HCT116 (cell line): ENCODE measurements around the gene CD74.

Experiments
- ATF3 ChIP-seq: IDR thresholded peaks from 2 replicates; pipeline ENCODE4 v1.6.1; 2012
- CEBPB ChIP-seq: IDR thresholded peaks from 2 replicates; pipeline ENCODE4 v1.6.1; 2012; ENCODE audit warnings: low read depth
- CTCF ChIP-seq, 3 experiments: fragments of 200-600 bp in 1 of 3; sonication (generic) in 1 of 3; IDR thresholded peaks in 2 of 3; conservative IDR thresholded peaks in 1 of 3; 2 replicates each; pipeline ENCODE4 v1.5.1; 2012 to 2017; ENCODE audit warnings: low read depth in 2 of 3, low read length in 2 of 3, antibody characterized with exemption in 1 of 3, borderline replicate concordance in 1 of 3, control low read depth in 1 of 3, mild to moderate bottlenecking in 1 of 3, mixed read lengths in 1 of 3, mixed run types in 1 of 3, moderate library complexity in 1 of 3; ENCODE audit not compliant: insufficient read depth in 1 of 3
- POLR2A ChIP-seq: IDR thresholded peaks from 2 replicates; pipeline ENCODE4 v1.7.0; 2011; ENCODE audit warnings: borderline replicate concordance; ENCODE audit not compliant: insufficient read depth, insufficient read length; ENCODE audit errors: extremely low read depth
- SP1 ChIP-seq: IDR thresholded peaks from 2 replicates; pipeline ENCODE4 v1.6.1; 2012; ENCODE audit warnings: low read depth
- SRF ChIP-seq: IDR thresholded peaks from 2 replicates; pipeline ENCODE4 v1.6.1; 2012; ENCODE audit warnings: low read depth
- ZBTB33 ChIP-seq: IDR thresholded peaks from 2 replicates; pipeline ENCODE4 v1.6.1; 2011; ENCODE audit warnings: mild to moderate bottlenecking, low read length, moderate library complexity; ENCODE audit not compliant: insufficient replicate concordance; ENCODE audit errors: extremely low read depth
- TF ChIP-seq, protein P1 (sequence below): IDR thresholded peaks from 2 replicates; pipeline ENCODE4 v1.6.1; 2012; ENCODE audit warnings: low read depth
- TF ChIP-seq, protein P2 (sequence below): IDR thresholded peaks from 2 replicates; pipeline ENCODE4 v1.6.1; 2012

DNA sequence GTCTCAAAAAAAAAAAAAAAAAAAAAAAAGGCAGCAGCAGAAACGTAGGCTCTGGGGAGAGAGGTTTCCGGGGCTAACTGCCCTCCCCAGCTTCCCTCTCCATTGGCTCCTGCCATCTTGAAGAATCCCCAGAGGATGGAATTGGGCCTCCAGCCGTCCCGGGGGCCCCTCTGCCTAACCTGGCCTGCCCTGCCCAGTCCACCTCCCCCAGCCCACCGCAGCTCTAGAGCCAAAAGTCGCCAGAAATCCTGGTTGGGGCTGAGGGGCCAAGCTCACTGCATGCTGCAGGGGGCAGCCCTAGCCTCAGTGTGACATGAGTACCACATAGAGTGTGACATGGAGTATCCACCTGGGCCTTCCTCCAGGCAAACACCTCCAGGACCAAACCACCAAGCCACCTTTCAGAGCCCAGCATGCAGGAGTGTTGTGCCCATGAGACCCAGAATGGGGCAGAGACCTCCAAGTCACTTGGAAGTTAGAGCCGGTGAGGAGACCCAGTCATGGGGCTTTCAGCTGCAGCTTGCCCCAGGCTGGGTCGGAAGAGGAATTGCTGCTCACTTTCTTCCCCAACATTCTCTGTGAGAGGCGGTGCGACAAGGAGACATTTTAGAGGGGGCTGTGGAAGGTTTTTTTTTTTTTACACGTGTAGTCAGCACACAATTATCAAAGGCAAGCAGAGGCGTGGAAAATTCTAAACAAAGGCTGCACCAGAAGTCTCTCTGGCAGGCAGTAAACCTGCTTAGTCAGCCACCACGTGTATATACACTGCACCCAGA is 17.6 kb downstream of the CD74 start:
- TF ChIP-seq CTCF (IDR thresholded peaks at IDR 0.05 in 2 of 3, conservative IDR thresholded peaks at IDR 0.05 in 1 of 3; ENCODE audit: borderline replicate concordance in 1 of 3, insufficient read depth in 1 of 3, low read depth in 2 of 3, low read length in 2 of 3) = no peak
- TF ChIP-seq POLR2A = no peak
- TF ChIP-seq CEBPB = no peak
- TF ChIP-seq, protein P1, sequence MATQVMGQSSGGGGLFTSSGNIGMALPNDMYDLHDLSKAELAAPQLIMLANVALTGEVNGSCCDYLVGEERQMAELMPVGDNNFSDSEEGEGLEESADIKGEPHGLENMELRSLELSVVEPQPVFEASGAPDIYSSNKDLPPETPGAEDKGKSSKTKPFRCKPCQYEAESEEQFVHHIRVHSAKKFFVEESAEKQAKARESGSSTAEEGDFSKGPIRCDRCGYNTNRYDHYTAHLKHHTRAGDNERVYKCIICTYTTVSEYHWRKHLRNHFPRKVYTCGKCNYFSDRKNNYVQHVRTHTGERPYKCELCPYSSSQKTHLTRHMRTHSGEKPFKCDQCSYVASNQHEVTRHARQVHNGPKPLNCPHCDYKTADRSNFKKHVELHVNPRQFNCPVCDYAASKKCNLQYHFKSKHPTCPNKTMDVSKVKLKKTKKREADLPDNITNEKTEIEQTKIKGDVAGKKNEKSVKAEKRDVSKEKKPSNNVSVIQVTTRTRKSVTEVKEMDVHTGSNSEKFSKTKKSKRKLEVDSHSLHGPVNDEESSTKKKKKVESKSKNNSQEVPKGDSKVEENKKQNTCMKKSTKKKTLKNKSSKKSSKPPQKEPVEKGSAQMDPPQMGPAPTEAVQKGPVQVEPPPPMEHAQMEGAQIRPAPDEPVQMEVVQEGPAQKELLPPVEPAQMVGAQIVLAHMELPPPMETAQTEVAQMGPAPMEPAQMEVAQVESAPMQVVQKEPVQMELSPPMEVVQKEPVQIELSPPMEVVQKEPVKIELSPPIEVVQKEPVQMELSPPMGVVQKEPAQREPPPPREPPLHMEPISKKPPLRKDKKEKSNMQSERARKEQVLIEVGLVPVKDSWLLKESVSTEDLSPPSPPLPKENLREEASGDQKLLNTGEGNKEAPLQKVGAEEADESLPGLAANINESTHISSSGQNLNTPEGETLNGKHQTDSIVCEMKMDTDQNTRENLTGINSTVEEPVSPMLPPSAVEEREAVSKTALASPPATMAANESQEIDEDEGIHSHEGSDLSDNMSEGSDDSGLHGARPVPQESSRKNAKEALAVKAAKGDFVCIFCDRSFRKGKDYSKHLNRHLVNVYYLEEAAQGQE = no peak
- TF ChIP-seq ZBTB33 = no peak
- TF ChIP-seq SRF = no peak
- no peak for TF ChIP-seq SP1
- TF ChIP-seq, protein P2, sequence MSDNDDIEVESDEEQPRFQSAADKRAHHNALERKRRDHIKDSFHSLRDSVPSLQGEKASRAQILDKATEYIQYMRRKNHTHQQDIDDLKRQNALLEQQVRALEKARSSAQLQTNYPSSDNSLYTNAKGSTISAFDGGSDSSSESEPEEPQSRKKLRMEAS = no peak
- no peak for TF ChIP-seq ATF3
